NCI-H510A (cell line): Measurements from ENCODE around the gene ACER3.
"Not testable (repeated sequence)": the region's sequence is repeated elsewhere in the genome, so short reads cannot be mapped to it uniquely, and the experiment has no call there.

ENCODE experiments used
- DNase-seq: peaks from one replicate; lab custom pipeline; 2025; lab: John Stamatoyannopoulos, UW

Gene ACER3

DNA sequence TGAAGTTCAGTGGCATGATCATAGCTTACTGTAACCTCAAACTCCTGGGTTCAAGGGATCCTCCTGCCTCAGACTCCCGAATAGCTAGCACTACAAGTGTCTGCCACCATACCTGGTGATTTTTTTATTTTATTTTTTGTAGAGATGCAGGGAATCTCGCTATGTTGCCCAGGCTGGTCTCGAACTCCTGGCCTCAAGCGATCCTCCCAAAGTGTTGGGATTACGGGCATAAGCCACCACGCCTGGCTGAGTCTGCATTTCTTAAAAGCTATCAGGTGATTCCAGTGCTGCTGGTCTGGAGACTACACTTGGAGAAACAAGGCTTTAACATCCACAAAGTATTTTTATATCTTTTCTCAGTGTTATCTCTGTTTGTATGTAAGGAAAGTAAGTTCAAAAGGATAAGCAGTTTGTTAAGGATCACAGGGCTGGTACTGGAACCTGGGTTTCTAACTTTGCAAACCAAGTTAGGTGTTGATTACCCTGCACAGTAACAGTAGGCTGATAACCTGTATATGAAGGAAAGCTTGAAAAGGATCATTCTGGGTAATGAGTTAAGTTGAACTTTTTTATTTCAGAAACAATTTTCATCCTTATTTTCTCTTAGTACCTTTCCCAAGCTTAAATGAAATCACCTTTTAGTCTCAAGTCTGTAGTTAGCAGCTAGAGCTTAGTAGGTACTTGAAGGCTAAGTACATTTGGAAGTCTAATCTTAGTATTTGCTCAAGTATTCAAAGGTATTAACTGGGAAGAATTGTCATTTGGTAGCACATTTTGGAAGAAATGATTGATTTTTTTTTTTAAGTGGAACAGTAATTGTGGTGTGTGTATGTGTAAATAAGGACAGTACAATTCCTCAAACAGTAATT lies 12.5 kb downstream of the ACER3 start:
- DNase-seq, result no peak

DNA sequence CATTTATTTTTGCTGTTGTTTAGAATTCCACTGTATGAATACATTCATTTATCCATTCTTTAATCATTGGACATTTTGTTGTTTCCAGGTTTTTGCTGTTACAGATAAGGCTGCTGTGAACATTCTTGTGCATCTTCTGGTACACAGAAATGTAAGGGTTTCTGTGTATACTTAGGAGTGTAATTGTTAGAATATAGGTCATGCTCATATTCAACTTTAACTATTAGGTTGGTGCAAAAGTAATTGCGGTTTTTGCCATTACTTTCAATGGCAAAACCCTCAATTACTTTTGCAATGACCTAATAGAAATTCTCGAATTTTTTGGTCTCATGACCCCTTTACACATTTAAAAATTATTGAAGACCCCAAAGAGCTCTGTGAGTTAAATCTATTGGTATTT lies 17.3 kb downstream of the ACER3 start:
- DNase-seq, result no peak

DNA sequence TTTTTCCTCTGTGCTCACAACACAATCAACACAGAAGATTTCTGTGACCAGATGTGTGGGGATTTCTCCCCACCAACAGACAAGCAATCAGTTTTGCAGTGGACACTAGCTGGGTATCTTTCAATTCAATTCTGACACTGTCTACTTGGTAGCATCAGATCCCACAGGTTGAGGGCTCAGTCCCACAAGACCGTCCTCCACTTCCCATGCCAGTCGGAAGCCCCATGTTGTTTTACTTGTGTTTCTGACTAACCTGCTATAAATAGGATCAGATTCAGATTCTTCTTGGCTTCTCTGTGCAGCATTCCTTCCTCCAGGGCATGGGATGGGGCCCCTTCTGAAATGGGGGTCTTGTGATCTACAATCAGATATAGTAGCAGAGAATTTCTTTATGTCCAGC lies 19.6 kb downstream of the ACER3 start:
- no peak for DNase-seq

DNA sequence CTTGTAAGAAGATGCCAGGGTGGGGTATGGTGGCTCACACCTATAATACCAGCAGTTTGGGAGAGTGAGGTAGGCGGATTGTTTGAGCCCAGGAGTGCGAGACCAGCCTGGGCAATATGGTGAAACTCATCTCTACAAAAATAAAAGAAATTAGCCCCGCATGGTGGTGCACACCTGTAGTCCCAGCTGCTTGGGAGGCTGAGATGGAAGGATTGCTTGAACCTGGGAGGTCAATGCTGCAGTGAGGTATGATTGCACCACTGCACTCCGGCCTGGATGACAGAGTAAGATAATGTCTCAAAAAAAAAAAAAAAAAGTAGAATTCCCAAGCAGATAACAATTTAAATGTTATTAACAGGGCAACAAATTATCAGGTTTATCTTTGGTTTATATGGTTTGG lies 20.2 kb downstream of the ACER3 start:
- no peak for DNase-seq

DNA sequence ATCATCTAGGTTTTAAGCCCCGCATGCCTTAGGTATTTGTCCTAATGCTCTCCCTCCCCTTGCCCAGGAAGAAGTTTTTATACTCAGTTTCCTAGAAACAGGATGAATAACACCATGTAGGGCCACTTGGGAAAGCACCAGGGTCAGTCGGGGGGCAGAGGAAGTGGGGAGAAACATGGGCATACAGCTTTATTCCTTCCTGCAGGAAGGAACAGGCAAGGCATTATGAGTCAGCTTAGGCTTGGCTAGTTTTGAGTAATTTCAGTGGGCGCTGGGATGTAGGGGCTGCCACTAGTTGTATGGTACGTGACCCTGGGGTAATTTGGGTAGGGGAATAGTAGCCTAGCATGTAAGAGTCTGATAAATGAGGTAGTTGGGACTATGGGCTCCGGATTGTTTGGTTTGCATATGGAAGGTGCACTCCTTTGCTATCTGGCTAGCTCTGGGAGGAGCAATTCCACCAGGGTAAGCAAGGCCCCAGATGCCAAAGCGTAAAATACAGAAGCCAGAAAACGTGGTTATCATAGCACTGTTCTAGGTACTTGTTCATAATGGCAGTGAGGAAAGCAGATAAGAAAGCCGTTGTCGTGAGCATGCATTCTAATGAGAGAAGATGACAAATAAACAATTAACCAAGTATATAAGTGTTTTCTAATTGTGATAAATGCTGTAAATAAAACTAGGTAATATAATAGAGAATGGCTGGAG lies 24.8 kb downstream of the ACER3 start:
- no peak for DNase-seq

DNA sequence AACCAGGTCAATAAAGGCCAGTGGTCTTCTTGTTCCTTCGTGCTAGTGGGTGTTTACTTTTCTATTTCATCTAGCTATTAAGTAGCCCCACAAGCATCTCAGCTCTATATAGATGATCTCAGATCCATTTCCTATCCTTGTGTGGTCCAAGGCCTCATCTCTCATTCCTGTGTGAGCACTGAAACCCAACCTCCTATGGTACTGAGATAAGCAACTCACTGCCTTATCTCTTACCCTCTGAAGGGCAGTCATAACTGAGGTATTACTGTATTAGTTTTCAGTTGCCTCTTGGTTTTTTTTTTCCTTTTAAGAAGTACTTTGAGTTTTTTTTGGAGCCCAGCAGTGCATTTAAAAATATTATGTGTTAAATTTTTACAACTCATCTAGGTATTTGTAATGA lies 28.3 kb downstream of the ACER3 start:
- DNase-seq, result no peak

DNA sequence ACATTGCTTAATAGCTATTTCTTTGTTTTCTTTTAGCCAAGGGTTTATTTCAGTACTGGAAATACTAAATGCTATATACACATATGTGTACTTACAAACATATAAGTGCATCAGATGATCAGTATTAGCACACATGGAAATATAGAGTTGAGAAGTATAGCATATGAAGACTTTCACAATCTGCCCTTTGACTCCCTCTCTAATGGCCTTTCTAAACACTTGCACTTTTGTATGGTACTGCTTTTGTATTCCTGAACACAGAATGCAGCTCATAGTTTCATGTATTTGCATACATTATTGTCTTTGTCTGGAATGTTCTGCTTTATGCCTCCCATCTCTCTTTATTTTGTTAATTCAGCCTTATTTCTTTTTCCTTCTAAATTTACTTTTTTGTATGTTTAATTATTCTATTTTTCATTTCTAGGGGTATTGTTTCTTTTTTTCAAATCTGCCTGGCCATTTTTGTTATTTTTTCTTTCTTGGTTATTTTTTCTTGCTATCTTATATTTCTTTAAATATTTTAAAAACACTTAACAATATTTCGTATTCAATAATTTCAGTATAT lies 28.8 kb downstream of the ACER3 start:
- no peak for DNase-seq

DNA sequence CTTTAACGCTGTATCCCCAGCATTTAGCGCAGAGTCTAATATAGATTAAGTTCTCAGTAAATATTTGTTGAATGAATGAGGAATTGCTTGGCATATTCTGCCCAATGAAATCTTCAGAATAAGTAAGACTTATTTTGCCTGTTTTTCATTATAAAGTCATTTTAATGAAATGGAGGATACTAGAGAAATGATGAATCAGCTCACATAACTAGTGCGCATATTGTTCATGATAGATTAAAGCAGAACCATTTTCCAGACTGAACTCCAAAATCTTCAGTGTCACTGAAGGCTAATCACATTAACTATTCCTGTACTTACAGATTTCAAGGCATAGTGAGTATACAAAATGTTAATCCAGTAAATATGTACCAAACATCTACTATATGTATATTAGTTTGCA lies 29.6 kb downstream of the ACER3 start:
- no peak for DNase-seq

DNA sequence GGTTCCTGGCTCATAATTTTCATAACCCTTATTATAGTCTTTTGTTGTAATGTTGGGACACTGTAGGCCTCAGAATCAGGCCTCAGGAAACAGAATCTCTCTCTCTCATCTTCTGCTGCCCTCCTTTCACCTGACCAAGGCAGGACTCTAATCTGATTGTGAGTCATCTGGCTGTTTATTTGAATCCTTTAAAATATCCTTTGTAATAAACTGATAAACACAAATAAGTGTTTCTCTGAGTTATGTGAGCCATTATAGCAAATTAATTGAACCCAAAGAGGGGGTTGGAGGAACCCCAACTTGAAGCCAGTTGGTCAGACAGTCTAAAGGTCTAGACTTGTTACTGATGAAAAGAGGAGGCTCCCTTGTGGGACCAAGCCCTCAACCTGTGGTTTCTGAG lies 30.6 kb downstream of the ACER3 start:
- no peak for DNase-seq

DNA sequence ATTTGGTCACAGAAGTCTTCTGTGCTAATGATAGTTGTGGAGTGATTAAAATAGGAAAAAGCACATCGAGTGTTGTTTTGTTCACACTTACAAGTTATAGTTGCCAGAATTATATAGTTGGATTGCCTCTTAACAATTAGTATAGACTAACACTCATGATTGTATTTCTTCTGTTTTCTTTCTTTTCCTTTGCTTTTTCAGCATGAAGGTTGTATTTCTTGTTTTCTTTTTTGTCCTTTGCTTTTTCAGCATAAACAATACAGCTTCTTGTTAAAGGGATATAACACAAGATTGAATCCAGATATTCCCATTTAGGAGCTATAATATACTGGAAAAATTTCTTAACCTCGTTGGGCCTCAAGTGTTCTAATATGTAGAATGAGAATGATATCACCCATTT lies 31.1 kb downstream of the ACER3 start:
- no peak for DNase-seq

DNA sequence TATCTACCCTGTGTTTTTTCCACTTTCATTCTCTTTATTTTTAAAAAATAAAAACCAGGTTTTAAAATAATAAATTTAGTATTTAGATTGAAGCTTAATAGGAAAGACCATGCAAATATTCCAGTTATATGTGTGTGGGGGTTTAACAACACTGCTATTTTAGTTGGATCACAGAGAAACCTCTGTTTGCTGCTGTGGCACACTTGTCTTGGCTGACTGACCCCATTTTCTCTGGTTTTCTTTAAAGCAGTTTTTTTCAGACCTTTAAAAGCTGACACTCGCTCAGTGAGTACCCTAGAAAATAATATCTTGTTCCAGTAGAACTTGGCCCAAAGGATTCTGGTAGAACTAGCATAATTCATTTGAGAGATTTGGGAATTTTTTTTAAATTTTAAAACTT lies 31.6 kb downstream of the ACER3 start:
- DNase-seq, result no peak

DNA sequence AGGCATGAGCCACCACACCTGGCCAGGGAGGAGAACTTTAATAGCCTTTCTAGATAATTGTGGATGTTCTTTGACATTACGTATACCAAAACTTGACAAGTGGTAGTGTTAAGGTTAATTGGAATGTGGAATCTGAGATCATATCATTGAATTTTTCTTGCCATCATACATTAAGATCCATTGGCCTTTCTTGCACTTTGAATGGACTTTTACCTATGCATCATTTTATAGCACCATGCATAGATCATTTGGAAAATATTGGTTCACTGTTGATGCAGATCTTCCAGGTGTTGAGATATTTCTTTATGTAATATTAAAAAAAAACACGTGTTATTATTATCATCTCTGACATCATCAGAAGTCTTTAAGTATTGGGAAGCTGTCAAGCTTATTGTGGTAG lies 36.5 kb downstream of the ACER3 start:
- no peak for DNase-seq

DNA sequence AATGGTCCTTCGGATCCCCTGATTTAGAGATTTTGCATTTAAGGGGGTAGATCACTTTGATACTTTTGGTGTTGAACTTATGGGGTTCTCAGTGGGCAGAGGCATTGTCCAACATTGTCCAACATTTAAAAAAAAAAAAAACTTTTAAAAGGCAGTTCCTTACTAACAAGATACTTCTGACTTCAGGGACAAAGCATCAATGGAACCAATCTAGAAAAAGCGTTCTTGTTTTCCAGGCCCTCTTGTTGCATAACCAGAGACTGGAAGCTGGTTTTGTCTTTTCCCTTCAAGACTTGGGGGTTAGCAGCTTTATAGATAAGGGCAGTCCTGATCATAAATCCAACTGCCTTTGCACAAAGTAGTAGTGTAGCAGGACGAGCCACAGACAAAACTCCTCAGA lies 40.4 kb downstream of the ACER3 start:
- no peak for DNase-seq

DNA sequence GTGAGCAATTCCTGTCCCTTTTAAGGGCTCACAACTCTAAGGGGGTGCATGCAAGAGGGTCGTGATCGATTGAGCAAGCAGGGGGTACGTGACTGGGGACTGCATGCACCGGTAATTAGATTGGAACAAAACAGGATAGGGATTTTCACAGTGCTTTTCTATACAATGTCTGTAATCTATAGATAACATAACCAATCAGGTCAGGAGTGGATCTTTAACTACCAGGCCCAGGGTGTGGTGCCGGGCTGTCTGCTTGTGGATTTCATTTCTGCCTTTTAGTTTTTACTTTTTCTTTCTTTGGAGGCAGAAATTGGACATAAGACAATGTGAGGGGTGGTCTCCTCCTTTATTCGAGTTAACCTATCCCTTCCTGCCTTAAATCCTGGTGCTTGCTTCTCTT lies 40.9 kb downstream of the ACER3 start:
- DNase-seq, result not testable (repeated sequence)

DNA sequence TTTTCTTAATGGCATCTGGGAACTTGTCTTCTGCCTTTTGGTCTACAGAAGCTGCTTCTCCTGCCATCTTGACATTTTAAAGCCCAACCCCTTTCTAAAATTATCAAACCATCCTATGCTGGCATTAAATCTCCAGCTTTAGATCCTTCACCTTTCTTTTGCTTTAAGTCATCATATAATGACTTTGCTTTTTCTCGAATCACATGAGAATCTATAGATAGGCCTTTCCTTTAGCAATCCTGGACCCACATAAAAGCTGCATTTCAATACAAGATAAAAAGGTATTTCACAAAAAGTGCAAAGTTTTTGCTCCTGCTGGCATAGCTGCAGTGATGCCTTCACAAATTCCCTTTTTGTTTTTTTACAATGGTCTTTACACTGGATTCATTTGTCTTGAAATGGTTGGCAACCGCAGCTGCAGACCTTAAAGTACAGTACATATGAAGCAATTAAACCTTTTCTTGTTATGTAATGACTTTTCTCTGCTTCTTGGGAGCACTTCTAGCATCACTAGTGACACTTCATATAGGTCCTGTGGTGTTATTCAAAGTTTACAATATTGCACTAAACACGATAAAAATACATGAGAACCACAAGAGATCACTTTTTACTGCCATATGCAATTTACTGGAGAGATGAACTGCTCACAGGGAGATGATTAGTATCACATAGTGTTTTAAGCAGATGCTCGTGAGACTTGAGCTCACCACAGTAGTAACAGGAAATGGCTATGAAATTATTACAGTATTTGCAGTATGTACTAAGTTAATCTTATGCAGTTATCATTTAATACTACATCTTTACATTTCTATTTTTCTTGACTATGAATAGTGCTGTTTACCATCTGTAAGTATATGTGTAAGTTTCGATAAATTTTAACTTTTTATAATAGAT lies 41.6 kb downstream of the ACER3 start:
- DNase-seq, result no peak

DNA sequence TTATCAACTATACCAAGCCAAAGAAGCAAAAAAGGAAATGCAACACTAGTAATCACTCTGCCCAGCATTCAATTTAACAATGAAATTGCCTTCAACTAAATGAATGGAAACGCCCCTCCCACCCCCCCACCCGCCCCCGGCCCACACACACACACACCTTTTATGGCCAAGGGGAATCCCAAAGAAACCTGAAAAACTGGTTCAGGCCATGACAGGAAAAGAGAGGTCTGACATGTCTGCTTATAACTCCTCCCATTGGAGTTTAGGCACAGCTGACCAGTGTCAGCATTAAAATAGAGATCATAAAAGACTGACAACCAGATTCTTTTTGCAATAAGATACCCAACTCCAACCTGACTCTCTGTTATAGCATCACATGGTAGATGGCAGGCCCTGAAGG lies 42.6 kb downstream of the ACER3 start:
- peak; percentile 60 for DNase-seq

DNA sequence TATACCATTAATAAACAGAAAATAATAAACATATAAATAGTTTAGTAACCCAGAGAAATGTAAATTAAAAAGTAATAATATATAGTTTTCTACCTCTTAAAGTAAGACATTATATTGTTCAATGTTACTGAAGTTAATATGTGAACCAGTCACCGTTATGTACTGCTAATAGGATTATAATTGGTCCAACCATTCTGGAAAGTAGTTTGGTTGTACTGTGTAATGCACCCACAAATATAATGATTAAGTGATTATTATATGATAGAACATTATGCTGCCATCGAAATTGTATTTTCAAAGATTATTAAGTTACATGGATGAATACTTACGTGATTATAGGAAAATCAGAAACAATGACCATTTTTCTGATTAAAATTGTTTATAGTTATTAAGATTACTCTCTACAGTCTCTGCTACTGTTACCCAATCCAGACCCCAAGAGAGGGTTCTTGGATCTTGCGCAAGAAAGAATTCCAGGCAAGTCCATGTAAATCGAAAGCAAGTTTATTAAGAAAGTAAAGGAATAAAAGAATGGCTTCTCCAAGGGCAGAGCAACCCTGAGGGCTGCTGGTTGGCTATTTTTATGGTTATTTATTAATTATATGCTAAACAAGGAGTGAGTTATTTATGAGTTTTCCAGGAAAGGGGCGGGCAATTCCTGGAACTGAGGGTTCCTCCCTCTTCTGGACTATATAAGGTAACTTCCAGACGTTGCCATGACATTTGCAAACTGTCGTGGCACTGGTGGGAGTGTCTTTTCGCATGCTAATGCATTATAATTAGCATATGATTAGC lies 50.1 kb downstream of the ACER3 start:
- no peak for DNase-seq

DNA sequence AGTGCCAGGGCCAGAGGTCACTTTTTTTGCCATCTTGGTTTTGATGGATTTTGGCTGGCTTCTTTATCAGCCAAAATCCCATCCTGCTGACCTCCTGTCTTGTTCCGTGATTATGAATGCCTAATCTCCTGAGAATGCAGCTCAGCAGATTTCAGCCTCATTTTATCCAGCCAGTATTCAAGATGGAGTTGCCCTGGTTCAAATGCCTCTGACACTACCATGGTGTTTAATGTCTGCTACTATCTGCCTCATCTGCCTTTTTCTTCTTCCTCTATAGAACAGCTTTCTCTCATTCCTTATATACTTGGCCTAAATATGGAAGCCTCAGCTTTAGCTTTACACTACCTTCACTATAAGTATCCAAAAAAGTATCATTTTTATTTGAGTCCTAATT lies 50.7 kb downstream of the ACER3 start:
- no peak for DNase-seq

DNA sequence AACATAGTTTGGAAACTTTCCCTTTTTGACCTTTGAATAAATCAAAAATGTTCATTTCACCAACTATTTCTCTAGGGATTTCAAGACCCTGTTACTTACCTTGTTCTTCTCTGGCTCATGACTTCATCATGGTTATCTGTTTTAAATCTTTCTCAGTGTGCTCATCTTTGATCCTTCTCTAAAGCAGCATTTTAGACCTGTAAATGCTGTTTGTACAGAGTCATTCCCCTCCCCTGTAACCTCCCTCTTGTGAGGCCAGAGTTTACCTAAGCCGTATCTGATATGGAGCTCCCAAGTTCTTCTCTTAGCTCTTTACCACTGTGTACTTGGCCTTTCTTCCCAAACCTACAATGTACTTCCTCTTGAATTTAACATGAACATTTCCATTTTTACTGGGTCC lies 56.0 kb downstream of the ACER3 start:
- no peak for DNase-seq

DNA sequence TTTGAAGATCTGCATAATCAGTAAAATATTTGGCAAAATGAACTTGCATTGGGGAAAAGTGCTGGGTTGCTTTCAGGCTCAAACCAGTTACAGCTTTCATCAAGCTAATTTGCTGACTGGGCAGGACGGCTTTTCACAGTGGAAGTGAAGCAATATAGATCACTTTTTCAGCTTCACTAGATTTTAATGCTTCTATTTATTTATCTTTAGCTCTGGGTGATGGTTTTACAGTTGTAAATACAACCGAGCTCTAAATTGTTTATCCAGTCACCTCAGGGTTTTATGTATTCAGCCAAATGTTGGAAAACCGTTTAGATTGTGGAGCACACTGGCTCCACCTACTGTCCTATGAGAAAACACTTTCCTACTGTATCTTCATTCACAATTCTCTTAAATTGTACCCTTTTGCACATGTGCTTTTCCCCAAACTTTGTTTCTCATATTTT lies 58.2 kb downstream of the ACER3 start:
- peak; percentile 3 for DNase-seq

DNA sequence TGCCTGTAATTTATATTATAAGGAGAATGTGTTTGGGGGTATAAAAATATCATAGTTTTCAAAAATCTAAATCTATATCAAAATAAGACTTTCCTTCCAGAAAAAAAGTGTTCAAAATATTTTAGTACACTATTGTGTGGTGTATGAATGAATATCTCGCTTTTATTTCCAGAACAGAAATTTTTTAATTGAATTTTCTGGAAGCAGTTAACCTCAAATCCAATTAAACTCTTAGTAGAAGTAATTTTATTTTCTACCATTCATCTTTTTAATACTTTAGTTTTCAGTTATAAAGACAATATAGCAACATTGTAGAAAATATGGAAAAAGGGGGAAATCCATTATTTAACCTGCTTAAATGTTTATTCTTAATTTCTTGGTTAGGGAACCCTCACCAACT lies 58.7 kb downstream of the ACER3 start:
- no peak for DNase-seq
